ENCODE data around the gene CDH4.

Gene CDH4

GRCh38 chr20:61353261-61354000 is 101.4 kb downstream of the CDH4 start:
- DNase-seq (ENCODE audit: insufficient read length, low spot score) (no peak), FAIRE-seq (no peak)

GRCh38 chr20:61354001-61354390 is 101.9 kb downstream of the CDH4 start:
- FAIRE-seq (no peak), DNase-seq (ENCODE audit: insufficient read length, low spot score) (no peak)

- no peak for DNase-seq (ENCODE audit: insufficient read length, low spot score)
- no peak for FAIRE-seq
Measured at GRCh38 chr20:61354501-61354900, 102.4 kb downstream of the CDH4 start.

GRCh38 chr20:61354901-61355495 is 102.9 kb downstream of the CDH4 start:
- DNase-seq (ENCODE audit: insufficient read length, low spot score) (no peak), FAIRE-seq (no peak)

- DNase-seq (ENCODE audit: insufficient read length, low spot score) (no peak), FAIRE-seq (no peak)
Measured at GRCh38 chr20:61355585-61355984, 103.5 kb downstream of the CDH4 start.

- no peak for DNase-seq (ENCODE audit: insufficient read length, low spot score)
- no peak for FAIRE-seq
Measured at GRCh38 chr20:61356196-61356595, 104.1 kb downstream of the CDH4 start.

- no peak for DNase-seq (ENCODE audit: insufficient read length, low spot score)
- no peak for FAIRE-seq
Measured at GRCh38 chr20:61357119-61357518, 105.1 kb downstream of the CDH4 start.

- DNase-seq (ENCODE audit: insufficient read length, low spot score) = no peak
- no peak for FAIRE-seq
Measured at GRCh38 chr20:61359254-61359653, 107.2 kb downstream of the CDH4 start.

GRCh38 chr20:61360296-61360695 is 108.2 kb downstream of the CDH4 start:
- DNase-seq (ENCODE audit: insufficient read length, low spot score) = no peak
- no peak for FAIRE-seq

GRCh38 chr20:61360940-61361339 is 108.9 kb downstream of the CDH4 start:
- FAIRE-seq (no peak), DNase-seq (ENCODE audit: insufficient read length, low spot score) (no peak)

GRCh38 chr20:61361501-61361900 is 109.4 kb downstream of the CDH4 start:
- no peak for FAIRE-seq
- no peak for DNase-seq (ENCODE audit: insufficient read length, low spot score)

GRCh38 chr20:61364147-61364546 is 112.1 kb downstream of the CDH4 start:
- no peak for FAIRE-seq
- no peak for DNase-seq (ENCODE audit: insufficient read length, low spot score)

GRCh38 chr20:61366914-61367313 is 114.9 kb downstream of the CDH4 start:
- DNase-seq (ENCODE audit: insufficient read length, low spot score) (no peak), FAIRE-seq (no peak)

- DNase-seq (ENCODE audit: insufficient read length, low spot score) = no peak
- FAIRE-seq = no peak
Measured at GRCh38 chr20:61369731-61370520, 117.9 kb downstream of the CDH4 start.

- FAIRE-seq = no peak
- no peak for DNase-seq (ENCODE audit: insufficient read length, low spot score)
Measured at GRCh38 chr20:61370841-61371303, 118.8 kb downstream of the CDH4 start.

GRCh38 chr20:61371501-61372136 is 119.6 kb downstream of the CDH4 start:
- DNase-seq (ENCODE audit: insufficient read length, low spot score) = no peak

GRCh38 chr20:61372137-61373054 is 120.3 kb downstream of the CDH4 start:
- FAIRE-seq (no peak), DNase-seq (ENCODE audit: insufficient read length, low spot score) (no peak)

More at GRCh38 chr20:61371501-61372136, 119.6 kb downstream of the CDH4 start:
- no peak for FAIRE-seq

GRCh38 chr20:61373055-61373399 is 121.0 kb downstream of the CDH4 start:
- no peak for FAIRE-seq
- no peak for DNase-seq (ENCODE audit: insufficient read length, low spot score)

- no peak for DNase-seq (ENCODE audit: insufficient read length, low spot score)
- FAIRE-seq = no peak
Measured at GRCh38 chr20:61373956-61374545, 122.0 kb downstream of the CDH4 start.

Measured in GM19239 (cell line).